DND-41 (cell line): Measurements from ENCODE around the gene LEF1.

Experiments used
- CTCF ChIP-seq: IDR thresholded peaks from 2 replicates; pipeline ENCODE4 v1.5.1; 2012; ENCODE audit warnings: borderline replicate concordance, low read length, moderate library complexity, mild to moderate bottlenecking; ENCODE audit not compliant: poor library complexity, severe bottlenecking; ENCODE audit errors: extremely low read depth
- EZH2 ChIP-seq: IDR thresholded peaks from 3 replicates; pipeline ENCODE4 v1.6.1; 2012; ENCODE audit warnings: borderline replicate concordance, low read depth, mild to moderate bottlenecking, moderate library complexity, low read length, inconsistent platforms; ENCODE audit not compliant: severe bottlenecking

- TF ChIP-seq CTCF = no peak
- no peak for TF ChIP-seq EZH2
Measured at GRCh38 chr4:108169664-108170063, 932 bp upstream of the LEF1 start.
